Urinary bladder (tissue), 2 donors: ENCODE measurements around the gene NRXN3. TPM values are rescaled to one million over a fixed set of nuclear protein-coding genes. Genes with fewer than 3 reads are reported as not detected.

ENCODE experiments used
- polyA plus RNA-seq: library from polyadenylated mRNA; stranded (reverse); fragments of 200-250 nt; gene quantifications from one replicate; pipeline ENCODE4 v1.2.3, GENCODE V29; 2013
- small RNA-seq: library from RNA; depleted of rRNA; stranded (forward); fragments of <200 nt; gene quantifications from one replicate; pipeline ENCODE3, GENCODE V24; 2014
- total RNA-seq: library from RNA; depleted of rRNA; stranded (reverse); fragments of >200 nt; gene quantifications from one replicate; pipeline ENCODE4 v1.2.3, GENCODE V29; 2014
- donor health status: healthy.

Gene NRXN3
- total and polyA plus RNA-seq, 2 donors = 3.9 to 6.7 TPM

Small RNAs within 50 kb of the gene (small RNA-seq; reads per million reads assigned to genes)
- gene RNA5SP388 = not detected
